Hair follicular keratinocyte (primary cell): ENCODE measurements around the gene EI24. TPM values are rescaled to one million over a fixed set of nuclear protein-coding genes. Genes with fewer than 3 reads are reported as not detected.

Experiments used
- total RNA-seq: library from RNA; depleted of rRNA; stranded (reverse); fragments of >200 nt; gene quantifications from 2 replicates; pipeline ENCODE4 v1.2.3, GENCODE V29; 2015

The EI24 gene
- 195 and 230 TPM in 2 replicates for total RNA-seq

DNA sequence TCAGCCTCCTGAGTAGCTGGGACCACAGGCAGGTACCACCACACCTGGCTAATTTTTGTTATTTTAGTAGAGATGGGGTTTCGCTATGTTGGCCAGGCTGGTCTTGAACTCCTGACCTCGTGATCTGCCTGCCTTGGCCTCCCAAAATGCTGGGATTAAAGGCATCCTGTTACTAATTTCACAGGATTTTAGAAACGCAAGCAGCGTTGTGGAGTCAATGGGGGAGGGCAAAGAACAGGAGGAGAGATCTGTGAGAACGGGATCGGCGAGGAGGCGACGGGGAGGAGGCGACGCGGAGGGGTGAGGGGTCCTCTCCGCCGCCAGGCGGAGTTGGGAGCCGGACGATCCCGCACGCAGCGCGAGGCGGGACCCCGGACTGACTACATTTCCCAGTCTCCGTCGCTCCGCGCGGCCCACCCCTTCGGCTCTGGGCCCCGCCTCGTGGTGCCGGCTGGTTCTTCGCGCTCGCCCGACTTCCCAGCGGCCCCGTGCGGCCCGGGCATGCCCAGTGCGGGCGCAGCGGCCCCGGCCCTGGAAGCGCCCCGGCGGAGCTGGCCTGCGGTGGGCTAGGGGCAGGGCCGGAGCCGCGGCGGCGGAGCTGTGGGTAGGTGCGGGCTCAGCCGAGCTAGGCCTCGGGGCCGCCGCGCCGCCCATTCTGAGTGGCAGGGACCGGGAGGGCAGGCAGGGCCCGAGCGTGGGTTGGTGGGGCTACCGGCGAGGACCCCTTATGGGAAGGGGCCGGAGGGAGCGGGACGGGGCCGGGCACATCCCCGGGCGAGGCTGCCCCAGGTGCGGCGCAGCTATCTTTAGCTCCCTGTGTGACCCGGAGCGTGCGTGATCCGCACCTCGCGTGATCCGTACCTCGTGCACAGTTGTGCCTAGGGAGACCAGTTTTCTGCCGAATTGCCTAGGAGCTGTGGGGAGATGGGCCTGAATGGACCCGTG, at the start of gene EI24:
TSS of gene EI24 (plus strand) at position 508 of the 945 bp plus-strand sequence. CDS start 3,051 bp downstream, outside the sequence.

DNA sequence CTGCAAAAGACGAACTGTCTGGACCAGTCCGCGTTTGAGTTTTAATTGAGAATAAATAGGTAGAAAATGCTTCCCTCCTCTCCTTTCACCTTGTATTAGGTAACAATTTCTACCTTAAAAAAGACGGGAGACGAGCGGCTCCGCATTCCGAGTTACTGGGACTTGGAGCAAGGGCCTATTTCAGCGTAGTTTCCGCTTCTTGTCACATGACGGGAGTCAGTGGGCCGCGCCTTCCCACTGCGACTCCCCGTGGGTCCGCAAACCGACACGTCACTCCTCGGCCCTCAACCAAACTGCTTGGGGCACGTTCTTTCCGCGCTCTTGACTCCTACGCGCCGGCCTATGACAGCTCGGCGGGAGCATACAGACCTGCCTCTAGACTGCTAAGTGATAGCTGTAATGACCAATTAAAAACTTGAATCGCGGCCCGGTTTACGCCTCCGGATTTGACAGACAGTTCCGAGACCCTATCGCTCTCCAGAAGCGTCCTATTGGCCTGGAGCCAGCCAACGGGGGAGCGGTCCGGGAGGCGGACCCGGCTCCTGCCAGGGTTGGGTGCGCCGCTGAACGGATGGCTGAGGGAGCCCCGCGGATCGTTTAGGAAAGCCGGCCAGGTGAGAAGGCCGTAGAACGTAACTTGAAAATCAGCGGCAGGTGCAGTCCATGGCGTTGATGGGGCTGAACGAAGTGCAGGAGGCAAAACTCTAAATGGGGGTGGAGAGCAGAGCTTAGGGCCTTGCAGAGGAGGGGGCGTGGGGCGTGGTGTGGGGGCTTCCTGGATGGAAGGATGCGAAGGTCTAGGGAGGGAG, 23.2 kb downstream of the EI24 start, which contains the start of gene STT3A:
TSS of gene STT3A (plus strand) at position 548 of the 809 bp plus-strand sequence. CDS start 3,064 bp downstream, outside the sequence.

DNA sequence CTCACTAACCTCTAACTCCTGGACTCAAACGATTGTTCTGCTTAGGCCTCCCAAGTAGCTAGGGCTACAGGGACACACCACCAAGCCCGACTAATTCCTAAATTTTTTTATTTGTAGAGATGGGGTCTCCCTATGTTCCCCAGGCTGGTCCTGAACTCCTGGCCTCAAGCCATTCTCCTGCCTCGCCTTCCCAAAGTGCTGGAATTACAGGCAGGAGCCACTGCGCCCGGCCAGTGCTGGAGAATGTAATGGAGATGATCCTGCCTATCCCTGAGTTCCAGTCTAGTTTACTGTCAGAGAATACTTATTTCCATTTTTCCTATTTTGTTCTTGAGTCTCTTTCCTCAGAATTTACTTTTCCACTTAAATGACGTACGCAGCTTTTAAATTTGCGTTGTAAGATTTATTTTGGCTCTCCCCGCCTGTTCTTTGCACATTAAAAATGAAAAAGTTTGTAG, 55.5 kb downstream of the EI24 start, which contains the start of gene CHEK1:
TSS of gene CHEK1 (plus strand) at position 408 of the 458 bp plus-strand sequence. CDS start 1,606 bp downstream, outside the sequence.

Other genes starting within 250 kb of the EI24 start
- 289 and 355 TPM in 2 replicates for gene FEZ1, start 73.2 kb upstream of the EI24 start, total RNA-seq
- 169 and 180 TPM in 2 replicates for gene STT3A, start 23.4 kb downstream of the EI24 start, total RNA-seq
- gene CHEK1, start 55.7 kb downstream of the EI24 start, total RNA-seq: 27.3 and 33.3 TPM in 2 replicates
- gene ACRV1, start 111.4 kb downstream of the EI24 start, total RNA-seq: 0.11 TPM in 1 of 2 replicates, not detected in the other
- gene PATE1, start 176.8 kb downstream of the EI24 start, total RNA-seq: not detected in 2 replicates
- not detected in 2 replicates for gene PATE2, start 209.4 kb downstream of the EI24 start, total RNA-seq
- gene PATE3, start 218.7 kb downstream of the EI24 start, total RNA-seq: not detected in 2 replicates